ENCODE data around the gene ARF1.

The ARF1 gene

GRCh38 chr1:228125185-228125584 lies 42.7 kb downstream of the ARF1 start:
- no peak for TF ChIP-seq CTCF (IDR thresholded peaks at IDR 0.05; ENCODE audit: low read depth, low read length, missing control alignments)
- no peak for DNase-seq (ENCODE audit: extremely low read depth, low read depth)
- no peak overlapping the region for H3K4me3 ChIP-seq (replicated peaks; ENCODE audit: low read depth, low read length)

- no peak for DNase-seq (ENCODE audit: extremely low read depth, low read depth)
- H3K4me3 ChIP-seq (replicated peaks; ENCODE audit: low read depth, low read length): no peak overlapping the region
- TF ChIP-seq CTCF (IDR thresholded peaks at IDR 0.05; ENCODE audit: low read depth, low read length, missing control alignments): no peak
Measured at GRCh38 chr1:228131766-228132165, 49.3 kb downstream of the ARF1 start.

GRCh38 chr1:228134591-228134990 lies 52.1 kb downstream of the ARF1 start:
- TF ChIP-seq CTCF (IDR thresholded peaks at IDR 0.05; ENCODE audit: low read depth, low read length, missing control alignments): no peak
- DNase-seq (ENCODE audit: extremely low read depth, low read depth): no peak
- H3K4me3 ChIP-seq (replicated peaks; ENCODE audit: low read depth, low read length): no peak overlapping the region

- no peak for TF ChIP-seq CTCF (IDR thresholded peaks at IDR 0.05; ENCODE audit: low read depth, low read length, missing control alignments)
- no peak overlapping the region for H3K4me3 ChIP-seq (replicated peaks; ENCODE audit: low read depth, low read length)
- DNase-seq (ENCODE audit: extremely low read depth, low read depth): no peak
Measured at GRCh38 chr1:228136901-228137300, 54.4 kb downstream of the ARF1 start.

- no peak for DNase-seq (ENCODE audit: extremely low read depth, low read depth)
- H3K4me3 ChIP-seq (replicated peaks; ENCODE audit: low read depth, low read length): peak overlapping the region; percentile 92
- TF ChIP-seq CTCF (IDR thresholded peaks at IDR 0.05; ENCODE audit: low read depth, low read length, missing control alignments): no peak
Measured at GRCh38 chr1:228139406-228139930, 57.0 kb downstream of the ARF1 start.

- H3K4me3 ChIP-seq (replicated peaks; ENCODE audit: low read depth, low read length): peak within 1 kb of the TSS; percentile 92
- no peak for TF ChIP-seq CTCF (IDR thresholded peaks at IDR 0.05; ENCODE audit: low read depth, low read length, missing control alignments)
- DNase-seq (ENCODE audit: extremely low read depth, low read depth): peak; percentile 94
Measured at GRCh38 chr1:228139931-228140723, 57.6 kb downstream of the ARF1 start, which contains the start of gene GUK1. GUK1 (plus strand) TSS chr1:228140279; CDS start chr1:228140303, 24 bp downstream.
